ENCODE measurements around the gene BPIFB4.
A peak's percentile ranks its signal among the peaks of the same experiment; 100 is the strongest.

Gene BPIFB4

DNA sequence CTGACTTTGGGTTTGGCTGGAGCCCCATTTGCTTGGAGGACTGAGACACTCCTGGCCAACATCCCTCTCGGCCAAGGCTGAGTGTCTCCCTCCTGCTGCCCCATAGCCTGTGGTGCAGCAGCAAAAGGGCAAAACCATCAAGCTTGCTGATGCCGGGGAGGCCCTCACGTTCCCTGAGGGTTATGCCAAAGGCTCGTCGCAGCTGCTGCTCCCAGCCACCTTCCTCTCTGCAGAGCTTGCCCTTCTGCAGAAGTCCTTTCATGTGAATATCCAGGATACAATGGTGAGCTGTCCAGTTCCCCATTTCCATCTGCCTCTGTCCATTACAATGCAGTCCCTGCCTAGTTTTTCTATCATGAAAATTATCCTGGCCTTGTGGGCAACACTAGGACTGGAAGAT, 42.0 kb upstream of the BPIFB4 start:
- no peak for DNase-seq (ENCODE audit: low spot score)
- H2BK15ac ChIP-seq (ENCODE audit: low read length), result no peak overlapping the region
- no peak overlapping the region for H3K23ac ChIP-seq (ENCODE audit: low read depth, low read length, poor library complexity)
- H3K4me1 ChIP-seq (ENCODE audit: control insufficient read depth in 2 of 2, insufficient read depth in 1 of 2, low read depth in 1 of 2, low read length in 2 of 2), result no peaks in the 10 kb centered on the region
- H4K8ac ChIP-seq (ENCODE audit: low read depth, low read length), result no peak overlapping the region
- H3K18ac ChIP-seq (ENCODE audit: low read length), result peak overlapping the region; percentile 21
- H2BK120ac ChIP-seq (ENCODE audit: low read depth, low read length), result no peak overlapping the region
- no peak overlapping the region for H3K4me2 ChIP-seq (ENCODE audit: insufficient read depth, low read length, poor library complexity, severe bottlenecking)
- H3K79me1 ChIP-seq (ENCODE audit: low read depth, low read length), result no peaks in the 10 kb centered on the region
- H2BK12ac ChIP-seq (ENCODE audit: low read length), result no peak overlapping the region
- no CpG with 5 or more reads among the region's 5 CpGs for WGBS, 2 donors (ENCODE audit: extremely low coverage in 2 of 2, insufficient read length in 2 of 2, insufficient replicate concordance in 1 of 2)
- no peaks in the 10 kb centered on the region for H3K9me3 ChIP-seq (replicated peaks in 1 of 2; ENCODE audit: control insufficient read depth in 2 of 2, insufficient read depth in 1 of 2, low read depth in 1 of 2, low read length in 2 of 2)
- H3K36me3 ChIP-seq (replicated peaks in 1 of 2; ENCODE audit: control insufficient read depth in 2 of 2, insufficient read depth in 2 of 2, low read length in 2 of 2), result no peaks in the 10 kb centered on the region
- H2BK5ac ChIP-seq (ENCODE audit: low read length), result no peak overlapping the region
- no peak overlapping the region for H3K9ac ChIP-seq (ENCODE audit: low read depth, low read length, poor library complexity)
- H2AFZ ChIP-seq (ENCODE audit: low read length), result no peak overlapping the region
- no peak overlapping the region for H2AK5ac ChIP-seq (ENCODE audit: low read depth, low read length)
- H3K27ac ChIP-seq (replicated peaks; ENCODE audit: low read length), result no peak overlapping the region
- H3K14ac ChIP-seq (ENCODE audit: low read length), result no peak overlapping the region
- no peak overlapping the region for H3K4me3 ChIP-seq (ENCODE audit: low read length in 2 of 2)
- H3K27me3 ChIP-seq (ENCODE audit: control insufficient read depth in 3 of 3, insufficient read depth in 3 of 3, low read depth in 1 of 3, low read length in 3 of 3), result peaks cover 0 to 3% (median 0%) of the 10 kb centered on the region in 3 experiments
- no peak overlapping the region for H4K91ac ChIP-seq (ENCODE audit: low read depth, low read length, poor library complexity)
- no peak overlapping the region for H3K4ac ChIP-seq (ENCODE audit: low read length)

DNA sequence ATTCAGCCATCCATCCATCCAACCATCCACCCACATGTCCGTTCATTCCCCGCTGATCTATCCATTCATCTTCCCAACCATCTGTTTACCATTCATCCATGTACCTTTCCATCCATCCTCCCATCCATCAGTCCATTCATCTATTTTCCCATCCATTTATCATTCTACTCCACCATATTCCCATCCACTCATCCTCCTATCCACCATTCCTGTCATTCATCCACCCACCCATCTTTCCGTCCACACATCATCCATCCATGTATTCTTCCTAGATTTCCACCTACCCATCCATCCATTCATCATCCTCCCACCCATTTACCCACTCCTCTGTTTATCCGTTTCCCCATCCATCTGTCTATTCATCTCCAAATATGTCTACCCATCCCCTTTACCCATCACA, 41.2 kb upstream of the BPIFB4 start:
- H3K23ac ChIP-seq (ENCODE audit: low read depth, low read length, poor library complexity), result no peak overlapping the region
- no peak overlapping the region for H3K14ac ChIP-seq (ENCODE audit: low read length)
- H3K27me3 ChIP-seq (ENCODE audit: control insufficient read depth in 3 of 3, insufficient read depth in 3 of 3, low read depth in 1 of 3, low read length in 3 of 3), result peaks cover 0 to 3% (median 0%) of the 10 kb centered on the region in 3 experiments
- no peak overlapping the region for H2AFZ ChIP-seq (ENCODE audit: low read length)
- H3K27ac ChIP-seq (replicated peaks; ENCODE audit: low read length), result no peak overlapping the region
- no peak overlapping the region for H2BK15ac ChIP-seq (ENCODE audit: low read length)
- no peaks in the 10 kb centered on the region for H3K36me3 ChIP-seq (replicated peaks in 1 of 2; ENCODE audit: control insufficient read depth in 2 of 2, insufficient read depth in 2 of 2, low read length in 2 of 2)
- H3K4me3 ChIP-seq (ENCODE audit: low read length in 2 of 2), result no peak overlapping the region
- H3K9ac ChIP-seq (ENCODE audit: low read depth, low read length, poor library complexity), result no peak overlapping the region
- no peak overlapping the region for H4K91ac ChIP-seq (ENCODE audit: low read depth, low read length, poor library complexity)
- no peak overlapping the region for H3K4me2 ChIP-seq (ENCODE audit: insufficient read depth, low read length, poor library complexity, severe bottlenecking)
- H3K79me1 ChIP-seq (ENCODE audit: low read depth, low read length), result no peaks in the 10 kb centered on the region
- H3K18ac ChIP-seq (ENCODE audit: low read length), result no peak overlapping the region
- H3K4ac ChIP-seq (ENCODE audit: low read length), result no peak overlapping the region
- 100% methylated on average over 1 of the region's 4 CpGs for whole genome bisulfite sequencing, 2 donors (ENCODE audit: extremely low coverage in 2 of 2, insufficient read length in 2 of 2, insufficient replicate concordance in 1 of 2)
- H2BK120ac ChIP-seq (ENCODE audit: low read depth, low read length), result no peak overlapping the region
- no peak overlapping the region for H2BK12ac ChIP-seq (ENCODE audit: low read length)
- H3K9me3 ChIP-seq (replicated peaks in 1 of 2; ENCODE audit: control insufficient read depth in 2 of 2, insufficient read depth in 1 of 2, low read depth in 1 of 2, low read length in 2 of 2), result no peaks in the 10 kb centered on the region
- no peak for DNase-seq (ENCODE audit: low spot score)
- no peak overlapping the region for H2BK5ac ChIP-seq (ENCODE audit: low read length)
- no peaks in the 10 kb centered on the region for H3K4me1 ChIP-seq (ENCODE audit: control insufficient read depth in 2 of 2, insufficient read depth in 1 of 2, low read depth in 1 of 2, low read length in 2 of 2)
- H2AK5ac ChIP-seq (ENCODE audit: low read depth, low read length), result no peak overlapping the region
- no peak overlapping the region for H4K8ac ChIP-seq (ENCODE audit: low read depth, low read length)

DNA sequence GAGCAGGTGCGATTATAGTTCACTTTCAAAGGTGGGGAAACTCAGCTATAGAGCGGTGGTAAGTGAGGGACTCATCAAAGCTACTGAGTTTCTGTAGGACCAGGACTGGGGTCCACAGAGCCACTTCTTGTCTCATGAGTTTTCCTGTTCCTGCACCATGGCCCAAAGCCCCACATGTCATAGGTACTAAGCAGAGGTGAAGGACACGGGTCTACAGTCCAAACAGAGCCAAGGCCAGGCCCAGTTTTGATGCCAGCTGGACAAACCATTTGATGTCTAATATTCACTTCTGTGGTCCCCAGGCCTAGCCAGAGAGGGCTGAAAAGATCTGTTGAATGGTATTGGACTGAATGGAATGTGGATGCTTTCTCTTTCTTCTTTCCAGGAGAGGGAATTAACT, 37.0 kb upstream of the BPIFB4 start:
- H3K27me3 ChIP-seq (ENCODE audit: control insufficient read depth in 3 of 3, insufficient read depth in 3 of 3, low read depth in 1 of 3, low read length in 3 of 3), result no peaks in the 10 kb centered on the region
- H3K27ac ChIP-seq (replicated peaks; ENCODE audit: low read length), result no peak overlapping the region
- no peak overlapping the region for H3K4ac ChIP-seq (ENCODE audit: low read length)
- no peak overlapping the region for H2AK5ac ChIP-seq (ENCODE audit: low read depth, low read length)
- H3K9me3 ChIP-seq (replicated peaks in 1 of 2; ENCODE audit: control insufficient read depth in 2 of 2, insufficient read depth in 1 of 2, low read depth in 1 of 2, low read length in 2 of 2), result peaks cover 0 to 5% of the 10 kb centered on the region in 2 donors
- H3K4me1 ChIP-seq (ENCODE audit: control insufficient read depth in 2 of 2, insufficient read depth in 1 of 2, low read depth in 1 of 2, low read length in 2 of 2), result no peaks in the 10 kb centered on the region
- no peak overlapping the region for H2BK120ac ChIP-seq (ENCODE audit: low read depth, low read length)
- no peak overlapping the region for H4K91ac ChIP-seq (ENCODE audit: low read depth, low read length, poor library complexity)
- no peak overlapping the region for H2BK15ac ChIP-seq (ENCODE audit: low read length)
- no peak overlapping the region for H2AFZ ChIP-seq (ENCODE audit: low read length)
- no peak overlapping the region for H2BK12ac ChIP-seq (ENCODE audit: low read length)
- H3K4me3 ChIP-seq (ENCODE audit: low read length in 2 of 2), result no peak overlapping the region
- H3K18ac ChIP-seq (ENCODE audit: low read length), result no peak overlapping the region
- H3K79me1 ChIP-seq (ENCODE audit: low read depth, low read length), result no peaks in the 10 kb centered on the region
- H3K23ac ChIP-seq (ENCODE audit: low read depth, low read length, poor library complexity), result no peak overlapping the region
- no peak overlapping the region for H2BK5ac ChIP-seq (ENCODE audit: low read length)
- H3K4me2 ChIP-seq (ENCODE audit: insufficient read depth, low read length, poor library complexity, severe bottlenecking), result no peak overlapping the region
- no peaks in the 10 kb centered on the region for H3K36me3 ChIP-seq (replicated peaks in 1 of 2; ENCODE audit: control insufficient read depth in 2 of 2, insufficient read depth in 2 of 2, low read length in 2 of 2)
- H3K9ac ChIP-seq (ENCODE audit: low read depth, low read length, poor library complexity), result no peak overlapping the region
- no peak overlapping the region for H3K14ac ChIP-seq (ENCODE audit: low read length)
- no peak overlapping the region for H4K8ac ChIP-seq (ENCODE audit: low read depth, low read length)
- WGBS, 2 donors (ENCODE audit: extremely low coverage in 2 of 2, insufficient read length in 2 of 2, insufficient replicate concordance in 1 of 2), result no CpG with 5 or more reads among the region's 3 CpGs
- DNase-seq (ENCODE audit: low spot score), result no peak

DNA sequence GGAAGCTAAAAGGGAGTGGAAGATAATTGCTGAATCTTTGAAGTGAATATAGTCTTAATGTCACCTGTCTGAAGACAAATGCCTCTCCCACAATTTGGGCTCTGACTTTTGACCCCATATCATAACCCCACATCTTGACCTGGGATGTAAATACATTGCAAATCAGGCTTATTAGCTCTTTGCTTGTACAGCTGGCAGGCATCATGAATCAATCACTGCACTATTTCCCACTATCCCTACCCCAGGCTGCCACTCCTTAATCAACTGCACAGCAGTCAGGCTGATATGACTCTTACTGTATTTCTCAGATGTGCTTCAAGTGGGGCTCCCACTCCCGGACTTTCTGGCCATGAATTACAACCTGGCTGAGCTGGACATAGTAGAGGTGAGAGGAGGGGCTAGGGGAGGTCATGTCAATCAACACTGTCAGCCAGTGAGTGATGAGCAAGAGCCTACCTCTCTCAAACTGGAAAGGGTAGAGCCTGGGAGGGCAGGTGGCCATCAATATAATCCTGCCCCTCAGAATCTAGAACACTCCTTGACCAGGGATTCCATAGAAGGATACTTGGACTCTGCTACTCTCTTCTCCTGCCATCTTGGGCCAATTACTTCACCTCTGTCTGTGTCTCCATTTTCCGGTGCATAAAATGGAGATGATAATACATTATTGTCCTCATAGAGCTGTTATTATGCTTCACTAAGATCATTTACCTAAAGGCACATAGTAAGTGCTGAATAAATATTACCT, 36.3 kb upstream of the BPIFB4 start:
- Histone ChIP-seq H2BK15ac (ENCODE audit: low read length) (no peak overlapping the region), H2AK5ac (ENCODE audit: low read depth, low read length) (no peak overlapping the region), H2BK5ac (ENCODE audit: low read length) (no peak overlapping the region), H4K8ac (ENCODE audit: low read depth, low read length) (no peak overlapping the region), H3K4me3 (ENCODE audit: low read length in 2 of 2) (no peak overlapping the region), H3K4me2 (ENCODE audit: insufficient read depth, low read length, poor library complexity, severe bottlenecking) (no peak overlapping the region), H3K4ac (ENCODE audit: low read length) (no peak overlapping the region), H2BK12ac (ENCODE audit: low read length) (no peak overlapping the region), H3K27me3 (ENCODE audit: control insufficient read depth in 3 of 3, insufficient read depth in 3 of 3, low read depth in 1 of 3, low read length in 3 of 3) (no peaks in the 10 kb centered on the region), H3K23ac (ENCODE audit: low read depth, low read length, poor library complexity) (no peak overlapping the region), H2AFZ (ENCODE audit: low read length) (no peak overlapping the region), H3K14ac (ENCODE audit: low read length) (no peak overlapping the region), H3K4me1 (ENCODE audit: control insufficient read depth in 2 of 2, insufficient read depth in 1 of 2, low read depth in 1 of 2, low read length in 2 of 2) (no peaks in the 10 kb centered on the region), H3K36me3 (replicated peaks in 1 of 2; ENCODE audit: control insufficient read depth in 2 of 2, insufficient read depth in 2 of 2, low read length in 2 of 2) (no peaks in the 10 kb centered on the region), H2BK120ac (ENCODE audit: low read depth, low read length) (no peak overlapping the region), H3K9ac (ENCODE audit: low read depth, low read length, poor library complexity) (no peak overlapping the region), H4K91ac (ENCODE audit: low read depth, low read length, poor library complexity) (no peak overlapping the region), H3K18ac (ENCODE audit: low read length) (no peak overlapping the region), H3K27ac (replicated peaks; ENCODE audit: low read length) (no peak overlapping the region), H3K79me1 (ENCODE audit: low read depth, low read length) (no peaks in the 10 kb centered on the region), H3K9me3 (replicated peaks in 1 of 2; ENCODE audit: control insufficient read depth in 2 of 2, insufficient read depth in 1 of 2, low read depth in 1 of 2, low read length in 2 of 2) (peaks cover 0 to 5% of the 10 kb centered on the region in 2 donors)
- WGBS, 2 donors (ENCODE audit: extremely low coverage in 2 of 2, insufficient read length in 2 of 2, insufficient replicate concordance in 1 of 2), result no CpG with 5 or more reads among the region's 2 CpGs
- no peak for DNase-seq (ENCODE audit: low spot score)
